ENCODE data around the gene ARRDC4.

ARRDC4 gene

GRCh38 chr15:98000249-98001203, 40.0 kb downstream of the ARRDC4 start:
- no peak for DNase-seq

- DNase-seq = no peak
Measured at GRCh38 chr15:98001663-98002194, 41.2 kb downstream of the ARRDC4 start.

- DNase-seq = no peak
Measured at GRCh38 chr15:98002419-98002818, 41.9 kb downstream of the ARRDC4 start.

GRCh38 chr15:98002866-98003265, 42.4 kb downstream of the ARRDC4 start:
- DNase-seq = no peak

- no peak for DNase-seq
Measured at GRCh38 chr15:98003518-98003917, 43.0 kb downstream of the ARRDC4 start.

- DNase-seq = no peak
Measured at GRCh38 chr15:98003996-98004395, 43.5 kb downstream of the ARRDC4 start.

- DNase-seq = no peak
Measured at GRCh38 chr15:98005659-98006058, 45.2 kb downstream of the ARRDC4 start.

- no peak for DNase-seq
Measured at GRCh38 chr15:98009169-98009568, 48.7 kb downstream of the ARRDC4 start.

- no peak for DNase-seq
Measured at GRCh38 chr15:98009971-98010370, 49.5 kb downstream of the ARRDC4 start.

- DNase-seq = no peak
Measured at GRCh38 chr15:98012354-98012753, 51.9 kb downstream of the ARRDC4 start.

- no peak for DNase-seq
Measured at GRCh38 chr15:98013631-98014030, 53.1 kb downstream of the ARRDC4 start.

GRCh38 chr15:98017150-98017964, 56.9 kb downstream of the ARRDC4 start:
- no peak for DNase-seq

GRCh38 chr15:98018761-98019351, 58.4 kb downstream of the ARRDC4 start:
- no peak for DNase-seq
